ENCODE data around the gene ZNF346.
"Not testable (repeated sequence)": the region's sequence is repeated elsewhere in the genome, so short reads cannot be mapped to it uniquely, and the experiment has no call there.

ZNF346 gene, protein sequence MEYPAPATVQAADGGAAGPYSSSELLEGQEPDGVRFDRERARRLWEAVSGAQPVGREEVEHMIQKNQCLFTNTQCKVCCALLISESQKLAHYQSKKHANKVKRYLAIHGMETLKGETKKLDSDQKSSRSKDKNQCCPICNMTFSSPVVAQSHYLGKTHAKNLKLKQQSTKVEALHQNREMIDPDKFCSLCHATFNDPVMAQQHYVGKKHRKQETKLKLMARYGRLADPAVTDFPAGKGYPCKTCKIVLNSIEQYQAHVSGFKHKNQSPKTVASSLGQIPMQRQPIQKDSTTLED

GRCh38 chr5:177022386-177023302, at the start of gene ZNF346:
ZNF346 (plus strand) TSS chr5:177022696; CDS start chr5:177022739, 43 bp downstream.
- DNase-seq (ENCODE audit: low spot score) = peak; percentile 93

DNA sequence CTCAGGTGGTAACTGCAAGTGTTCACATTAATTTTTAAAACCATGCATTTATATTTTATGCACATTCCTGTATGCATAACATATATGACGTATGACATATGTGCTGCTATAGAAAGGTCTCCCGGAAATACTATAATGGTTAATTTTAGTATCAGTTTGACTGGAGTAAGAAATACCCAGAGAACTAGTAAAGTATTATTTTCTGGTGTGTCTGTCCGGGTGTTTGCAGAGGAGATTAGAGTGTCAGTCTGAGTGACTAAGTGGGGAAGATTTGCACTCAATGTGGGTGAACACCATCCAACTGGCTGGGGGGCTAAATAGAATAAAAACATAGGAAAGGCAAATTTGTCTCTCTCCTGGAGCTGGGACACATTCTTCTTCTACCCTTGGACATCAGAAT, 42.8 kb upstream of the ZNF346 start:
- DNase-seq (ENCODE audit: low spot score) = no peak

- DNase-seq (ENCODE audit: low spot score) = no peak
These were observed 41.7 kb upstream of the ZNF346 start for GRCh38 chr5:176980818-176981217.

DNA sequence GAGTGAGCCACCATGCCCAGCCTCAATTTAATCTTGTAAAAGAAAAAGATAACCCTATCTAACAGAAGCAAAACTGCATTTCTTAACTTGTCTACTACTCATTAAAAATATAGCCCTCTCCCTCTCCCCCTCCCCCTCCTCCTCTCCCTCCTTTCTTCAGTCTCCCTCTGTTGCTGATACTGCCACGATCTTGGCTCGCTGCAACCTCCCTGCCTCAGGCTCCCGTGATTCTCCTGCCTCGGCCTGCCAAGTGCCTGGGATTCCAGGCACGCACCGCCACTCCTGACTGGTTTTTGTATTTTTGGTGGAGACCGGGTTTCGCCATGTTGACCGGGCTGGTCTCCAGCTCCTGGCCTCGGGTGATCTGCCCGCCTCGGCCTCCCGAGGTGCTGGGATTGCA, 39.4 kb upstream of the ZNF346 start:
- DNase-seq (ENCODE audit: low spot score) = not testable (repeated sequence)

DNA sequence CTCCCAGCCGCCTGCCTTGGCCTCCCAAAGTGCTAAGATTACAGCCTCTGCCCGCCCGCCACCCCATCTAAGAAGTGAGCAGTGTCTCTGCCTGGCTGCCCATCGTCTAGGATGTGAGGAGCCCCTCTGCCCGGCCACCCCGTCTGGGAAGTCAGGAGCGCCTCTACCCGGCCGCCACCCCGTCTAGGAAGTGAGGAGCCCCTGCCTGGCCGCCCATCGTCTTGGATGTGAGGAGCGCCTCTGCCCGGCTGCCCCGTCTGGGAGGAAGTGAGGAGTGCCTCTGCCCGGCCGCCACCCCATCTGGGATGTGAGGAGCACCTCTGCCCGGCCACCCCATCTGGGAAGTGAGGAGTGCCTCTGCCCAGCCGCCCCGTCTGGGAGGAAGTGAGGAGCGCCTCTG, 38.9 kb upstream of the ZNF346 start:
- not testable (repeated sequence) for DNase-seq (ENCODE audit: low spot score)

GRCh38 chr5:176984176-176984575, 38.3 kb upstream of the ZNF346 start:
- DNase-seq (ENCODE audit: low spot score) = not testable (repeated sequence)

GRCh38 chr5:176985516-176985915, 37.0 kb upstream of the ZNF346 start:
- no peak for DNase-seq (ENCODE audit: low spot score)

- no peak for DNase-seq (ENCODE audit: low spot score)
These were observed 36.2 kb upstream of the ZNF346 start for GRCh38 chr5:176986280-176986679.

DNA sequence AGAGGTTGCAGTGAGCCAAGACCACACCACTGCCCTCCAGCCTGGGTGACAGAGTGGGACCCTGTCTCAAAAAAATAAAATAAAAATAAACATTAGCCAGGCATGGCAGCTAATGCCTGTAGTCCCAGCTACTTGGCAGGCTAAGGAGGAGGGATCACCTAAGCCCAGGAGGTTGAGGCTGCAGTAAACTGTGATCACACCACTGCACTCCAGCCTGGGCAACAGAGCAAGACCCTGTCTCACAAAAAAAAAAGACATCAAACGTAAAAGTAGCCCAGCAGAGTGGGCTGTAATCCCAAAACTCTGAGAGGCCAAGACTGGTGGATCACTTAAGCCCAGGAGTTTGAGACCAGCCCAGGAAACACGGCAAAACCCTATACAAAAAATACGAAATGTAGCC, 34.9 kb upstream of the ZNF346 start:
- DNase-seq (ENCODE audit: low spot score) = no peak

- DNase-seq (ENCODE audit: low spot score) = not testable (repeated sequence)
These were observed 29.4 kb upstream of the ZNF346 start for GRCh38 chr5:176993081-176993480.

- no peak for DNase-seq (ENCODE audit: low spot score)
These were observed 27.9 kb upstream of the ZNF346 start for GRCh38 chr5:176994460-176995121.

DNA sequence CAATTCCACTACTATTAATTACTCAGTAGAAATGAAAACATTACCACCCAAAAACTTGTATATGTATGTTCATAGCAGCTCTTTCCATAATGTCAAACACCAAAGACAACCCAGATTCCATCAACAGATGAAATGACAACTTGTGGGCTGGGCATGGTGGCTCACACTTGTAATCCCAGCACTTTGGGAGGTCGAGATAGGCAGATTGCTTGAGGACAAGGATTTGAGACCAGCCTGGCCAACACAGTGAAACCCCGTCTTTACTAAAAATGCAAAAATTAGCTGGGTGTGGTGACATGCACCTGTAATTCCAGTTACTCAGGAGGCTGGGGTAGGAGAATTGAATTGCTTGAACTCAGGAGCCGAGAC, 27.4 kb upstream of the ZNF346 start:
- no peak for DNase-seq (ENCODE audit: low spot score)

GRCh38 chr5:176995896-176996767, 26.4 kb upstream of the ZNF346 start:
- DNase-seq (ENCODE audit: low spot score) = no peak

- no peak for DNase-seq (ENCODE audit: low spot score)
These were observed 25.7 kb upstream of the ZNF346 start for GRCh38 chr5:176996780-176997179.

GRCh38 chr5:176998828-176999227, 23.7 kb upstream of the ZNF346 start:
- no peak for DNase-seq (ENCODE audit: low spot score)

DNA sequence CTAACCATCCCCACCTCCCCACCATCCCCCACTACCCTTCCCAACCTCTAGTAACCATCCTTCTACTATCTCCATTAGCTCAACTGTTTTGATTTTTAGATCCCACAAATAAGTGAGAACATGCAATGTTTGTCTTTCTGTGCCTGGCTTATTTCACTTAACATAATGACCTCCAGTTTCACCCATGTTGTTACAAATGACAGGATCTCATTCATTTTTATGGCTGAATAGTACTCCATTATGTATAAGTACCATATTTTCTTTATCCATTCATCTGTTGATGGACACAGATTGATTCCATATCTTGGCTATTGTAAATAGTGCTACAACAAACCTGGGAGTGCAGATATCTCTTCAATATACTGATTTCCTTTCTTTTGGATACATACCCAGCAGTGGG, 23.0 kb upstream of the ZNF346 start:
- DNase-seq (ENCODE audit: low spot score) = not testable (repeated sequence)

GRCh38 chr5:177003649-177004048, 18.8 kb upstream of the ZNF346 start:
- no peak for DNase-seq (ENCODE audit: low spot score)

- DNase-seq (ENCODE audit: low spot score) = no peak
These were observed 17.5 kb upstream of the ZNF346 start for GRCh38 chr5:177004961-177005360.

- DNase-seq (ENCODE audit: low spot score) = peak; percentile 86
These were observed 16.8 kb upstream of the ZNF346 start for GRCh38 chr5:177005619-177006264.

- DNase-seq (ENCODE audit: low spot score) = peak; percentile 91
These were observed 16.1 kb upstream of the ZNF346 start, which contains the start of gene UIMC1 for GRCh38 chr5:177006265-177006972. UIMC1 (minus strand) TSS chr5:177006779; CDS start chr5:176982615, 24,164 bp downstream.
